BLaER1 treated with 17β-estradiol and CSF1 and Interleukin-3, amounts not matched to agents 10 nM and 100 nM (cell line): Measurements from ENCODE around the gene HP1BP3.

Experiments used
- H3K27ac ChIP-seq, 11 experiments: shearing (Covaris generic); formaldehyde crosslinking; 2 replicates each; pipeline ENCODE4 v1.8.1; 2022
- H3K27me3 ChIP-seq, 11 experiments: shearing (Covaris generic); formaldehyde crosslinking; 2 replicates each; pipeline ENCODE4 v1.8.1; 2022
- H3K36me3 ChIP-seq, 11 experiments: shearing (Covaris generic); formaldehyde crosslinking; 2 replicates each; pipeline ENCODE4 v1.8.1; 2022
- H3K4me1 ChIP-seq, 10 experiments: shearing (Covaris generic); formaldehyde crosslinking; 2 replicates each; pipeline ENCODE4 v1.8.1; 2022
- H3K4me2 ChIP-seq, 11 experiments: shearing (Covaris generic); formaldehyde crosslinking; 2 replicates each; pipeline ENCODE4 v1.8.1; 2022
- H3K4me3 ChIP-seq, 10 experiments: shearing (Covaris generic); formaldehyde crosslinking; 2 replicates each; pipeline ENCODE4 v1.8.1; 2022
- H3K9ac ChIP-seq, 11 experiments: shearing (Covaris generic); formaldehyde crosslinking; 2 replicates each; pipeline ENCODE4 v1.8.1; 2022
- H3K9me3 ChIP-seq, 11 experiments: shearing (Covaris generic); formaldehyde crosslinking; replicated peaks in 1 of 11; 2 replicates each; pipeline ENCODE4 v1.8.1; 2022
- H4K20me1 ChIP-seq, 11 experiments: shearing (Covaris generic); formaldehyde crosslinking; 2 replicates each; pipeline ENCODE4 v1.8.1; 2022
- Cebpa-rat ChIP-seq, 11 experiments: shearing (Covaris generic); IDR thresholded peaks; 2 replicates each; pipeline ENCODE4 v1.8.1; 2022

The HP1BP3 gene

GRCh38 chr1:20786253-20787028 is 666 bp downstream of the HP1BP3 start:
- TF ChIP-seq Cebpa-rat (IDR thresholded peaks at IDR 0.05) = no peak
- Histone ChIP-seq H3K27ac (peak overlapping the region; percentile 94 to 99 (median 97)), H3K4me1 (peaks cover 27 to 42% (median 33%) of the 10 kb centered on the region in 10 experiments), H4K20me1 (peaks cover 37 to 50% (median 49%) of the 10 kb centered on the region in 11 experiments), H3K9me3 (no peaks in the 10 kb centered on the region), H3K9ac (peak overlapping the region; percentile 95 to 99 (median 97)), H3K27me3 (no peaks in the 10 kb centered on the region), H3K36me3 (peaks cover 0 to 22% (median 17%) of the 10 kb centered on the region in 11 experiments; a peak in 14 of 22 replicates), H3K4me3 (peak overlapping the region; percentile 69 to 95 (median 90)), H3K4me2 (peak overlapping the region; percentile 85 to 97 (median 94))

GRCh38 chr1:20785907-20786252 is 1.2 kb downstream of the HP1BP3 start:
- Histone ChIP-seq H3K27ac (peak overlapping the region; percentile 94 to 99 (median 97)), H3K9ac (peak overlapping the region; percentile 95 to 99 (median 97)), H3K4me1 (peaks cover 27 to 42% (median 33%) of the 10 kb centered on the region in 10 experiments), H3K36me3 (peaks cover 0 to 28% (median 17%) of the 10 kb centered on the region in 11 experiments; a peak in 14 of 22 replicates), H3K4me3 (peak overlapping the region; percentile 69 to 95 (median 90)), H4K20me1 (peaks cover 42 to 56% (median 54%) of the 10 kb centered on the region in 11 experiments), H3K9me3 (no peaks in the 10 kb centered on the region), H3K4me2 (peak overlapping the region; percentile 85 to 97 (median 94)), H3K27me3 (no peaks in the 10 kb centered on the region)
- TF ChIP-seq Cebpa-rat (IDR thresholded peaks at IDR 0.05) = no peak

- Histone ChIP-seq H3K4me3 (no peak overlapping the region), H3K36me3 (peaks cover 95 to 100% (median 100%) of the 10 kb centered on the region in 11 experiments), H3K9ac (no peak overlapping the region), H4K20me1 (peaks cover 54 to 99% (median 77%) of the 10 kb centered on the region in 11 experiments; a peak in 21 of 22 replicates), H3K4me2 (no peak overlapping the region), H3K27me3 (no peaks in the 10 kb centered on the region), H3K4me1 (no peaks in the 10 kb centered on the region), H3K27ac (no peak overlapping the region), H3K9me3 (no peaks in the 10 kb centered on the region)
- TF ChIP-seq Cebpa-rat (IDR thresholded peaks at IDR 0.05) = no peak
Measured at GRCh38 chr1:20775700-20776099, 11.4 kb downstream of the HP1BP3 start.

- H3K9me3 ChIP-seq = no peaks in the 10 kb centered on the region
- no peaks in the 10 kb centered on the region for H3K4me1 ChIP-seq
- no peak overlapping the region for H3K4me3 ChIP-seq
- peak in 1 of 11 experiments; percentile 38; a peak in 1 of 22 replicates for TF ChIP-seq Cebpa-rat (IDR thresholded peaks at IDR 0.05)
- H3K9ac ChIP-seq = no peak overlapping the region
- no peak overlapping the region for H3K27ac ChIP-seq
- H3K27me3 ChIP-seq = no peaks in the 10 kb centered on the region
- H3K4me2 ChIP-seq = no peak overlapping the region
- H3K36me3 ChIP-seq = peaks cover 99 to 100% (median 100%) of the 10 kb centered on the region in 11 experiments
- H4K20me1 ChIP-seq = peaks cover 24 to 82% (median 66%) of the 10 kb centered on the region in 11 experiments; a peak in 21 of 22 replicates
Measured at GRCh38 chr1:20771780-20772179, 15.3 kb downstream of the HP1BP3 start.

- Histone ChIP-seq H3K27ac (no peak overlapping the region), H3K4me2 (no peak overlapping the region), H3K4me3 (no peak overlapping the region), H3K27me3 (no peaks in the 10 kb centered on the region), H3K4me1 (no peaks in the 10 kb centered on the region), H3K9me3 (no peaks in the 10 kb centered on the region), H3K9ac (no peak overlapping the region), H3K36me3 (peaks cover 99 to 100% (median 100%) of the 10 kb centered on the region in 11 experiments), H4K20me1 (peaks cover 12 to 74% (median 68%) of the 10 kb centered on the region in 11 experiments; a peak in 21 of 22 replicates)
- no peak for TF ChIP-seq Cebpa-rat (IDR thresholded peaks at IDR 0.05)
Measured at GRCh38 chr1:20770314-20771087, 16.6 kb downstream of the HP1BP3 start.

GRCh38 chr1:20767271-20767670 is 19.8 kb downstream of the HP1BP3 start:
- H3K9ac ChIP-seq = no peak overlapping the region
- H3K36me3 ChIP-seq = peaks cover 99 to 100% (median 100%) of the 10 kb centered on the region in 11 experiments
- TF ChIP-seq Cebpa-rat (IDR thresholded peaks at IDR 0.05) = no peak
- no peak overlapping the region for H3K27ac ChIP-seq
- H3K4me3 ChIP-seq = no peak overlapping the region
- H3K27me3 ChIP-seq = no peaks in the 10 kb centered on the region
- H4K20me1 ChIP-seq = peaks cover 0 to 69% (median 48%) of the 10 kb centered on the region in 11 experiments; a peak in 18 of 22 replicates
- H3K9me3 ChIP-seq = no peaks in the 10 kb centered on the region
- no peaks in the 10 kb centered on the region for H3K4me1 ChIP-seq
- no peak overlapping the region for H3K4me2 ChIP-seq

- Histone ChIP-seq H3K4me2 (no peak overlapping the region), H3K9me3 (no peaks in the 10 kb centered on the region), H3K4me1 (no peaks in the 10 kb centered on the region), H3K27ac (no peak overlapping the region), H3K4me3 (no peak overlapping the region), H3K27me3 (no peaks in the 10 kb centered on the region), H3K36me3 (peaks cover 99 to 100% (median 100%) of the 10 kb centered on the region in 11 experiments), H3K9ac (no peak overlapping the region), H4K20me1 (peaks cover 0 to 78% (median 34%) of the 10 kb centered on the region in 11 experiments; a peak in 18 of 22 replicates)
- TF ChIP-seq Cebpa-rat (IDR thresholded peaks at IDR 0.05) = no peak
Measured at GRCh38 chr1:20763417-20763816, 23.7 kb downstream of the HP1BP3 start.

- H3K4me2 ChIP-seq = no peak overlapping the region
- H4K20me1 ChIP-seq = peaks cover 0 to 64% (median 30%) of the 10 kb centered on the region in 11 experiments; a peak in 17 of 22 replicates
- no peaks in the 10 kb centered on the region for H3K4me1 ChIP-seq
- no peak overlapping the region for H3K9ac ChIP-seq
- no peak for TF ChIP-seq Cebpa-rat (IDR thresholded peaks at IDR 0.05)
- H3K36me3 ChIP-seq = peaks cover 99 to 100% (median 100%) of the 10 kb centered on the region in 11 experiments
- no peak overlapping the region for H3K4me3 ChIP-seq
- H3K9me3 ChIP-seq = no peaks in the 10 kb centered on the region
- no peak overlapping the region for H3K27ac ChIP-seq
- H3K27me3 ChIP-seq = no peaks in the 10 kb centered on the region
Measured at GRCh38 chr1:20760322-20760721, 26.8 kb downstream of the HP1BP3 start.

GRCh38 chr1:20753589-20753988 is 33.5 kb downstream of the HP1BP3 start:
- no peak overlapping the region for H3K4me3 ChIP-seq
- peaks cover 93 to 100% (median 98%) of the 10 kb centered on the region in 11 experiments for H3K36me3 ChIP-seq

More at GRCh38 chr1:20753589-20753988, 33.5 kb downstream of the HP1BP3 start:
- Histone ChIP-seq H3K27ac (no peak overlapping the region), H3K4me1 (peaks cover 0 to 15% (median 8%) of the 10 kb centered on the region in 10 experiments; a peak in 8 of 20 replicates), H3K9me3 (no peaks in the 10 kb centered on the region), H3K4me2 (no peak overlapping the region), H3K9ac (no peak overlapping the region), H4K20me1 (peaks cover 0 to 32% (median 24%) of the 10 kb centered on the region in 11 experiments; a peak in 14 of 22 replicates), H3K27me3 (no peaks in the 10 kb centered on the region)
- TF ChIP-seq Cebpa-rat (IDR thresholded peaks at IDR 0.05) = no peak
